Loucy (cell line): Measurements from ENCODE around the gene FUT7.

Source experiments
- H2AFZ ChIP-seq: fragments of 200-600 bp; sonication (generic); 2 replicates; pipeline ENCODE4 v1.6.0; 2016; ENCODE audit warnings: antibody characterized with exemption, mild to moderate bottlenecking, low read length, moderate library complexity
- H3F3A ChIP-seq: fragments of 200-600 bp; 2 replicates; pipeline ENCODE4 v1.6.0; 2016; ENCODE audit warnings: antibody characterized with exemption, low read depth, mild to moderate bottlenecking
- H3K27me3 ChIP-seq: fragments of 200-600 bp; sonication (generic); 2 replicates; pipeline ENCODE4 v1.6.1; 2014; ENCODE audit warnings: low read length, mild to moderate bottlenecking; ENCODE audit not compliant: insufficient read depth, poor library complexity, severe bottlenecking
- H3K36me3 ChIP-seq: fragments of 200-600 bp; sonication (generic); 2 replicates; pipeline ENCODE4 v1.6.1; 2016; ENCODE audit warnings: low read length; ENCODE audit not compliant: insufficient read depth
- H3K4me1 ChIP-seq: fragments of 200-600 bp; sonication (generic); 2 replicates; pipeline ENCODE4 v1.5.1; 2014; ENCODE audit warnings: low read length, mild to moderate bottlenecking; ENCODE audit not compliant: insufficient read depth, poor library complexity, severe bottlenecking
- H3K4me2 ChIP-seq: fragments of 200-600 bp; sonication (generic); 2 replicates; pipeline ENCODE4 v1.6.0; 2014; ENCODE audit warnings: antibody characterized with exemption, low read length, low read depth, mild to moderate bottlenecking; ENCODE audit not compliant: poor library complexity, severe bottlenecking
- H3K4me3 ChIP-seq: fragments of 200-600 bp; sonication (generic); 2 replicates; pipeline ENCODE4 v1.5.1; 2014; ENCODE audit warnings: low read length, mild to moderate bottlenecking, mixed read lengths; ENCODE audit not compliant: poor library complexity, severe bottlenecking
- H3K79me2 ChIP-seq: fragments of 200-600 bp; sonication (generic); 2 replicates; pipeline ENCODE4 v1.6.1; 2014; ENCODE audit warnings: low read length; ENCODE audit not compliant: insufficient read depth
- H3K9ac ChIP-seq: fragments of 200-600 bp; sonication (generic); 2 replicates; pipeline ENCODE4 v1.6.0; 2014; ENCODE audit warnings: mild to moderate bottlenecking, low read depth, low read length, moderate library complexity; ENCODE audit not compliant: poor library complexity, severe bottlenecking
- H3K9me2 ChIP-seq: fragments of 200-600 bp; sonication (generic); replicated peaks from 2 replicates; pipeline ENCODE4 v1.6.1; 2016; ENCODE audit warnings: low read depth, low read length, mixed read lengths
- H3K9me3 ChIP-seq: fragments of 200-600 bp; sonication (generic); 2 replicates; pipeline ENCODE4 v1.6.1; 2014; ENCODE audit warnings: mild to moderate bottlenecking, antibody characterized with exemption, low read length, low read depth; ENCODE audit not compliant: insufficient read depth
- H4K20me1 ChIP-seq: fragments of 200-600 bp; sonication (generic); 2 replicates; pipeline ENCODE4 v1.6.0; 2014; ENCODE audit warnings: antibody characterized with exemption, low read length, mild to moderate bottlenecking; ENCODE audit not compliant: insufficient read depth, poor library complexity, severe bottlenecking
- CTCF ChIP-seq: fragments of 200-600 bp; sonication (generic); conservative IDR thresholded peaks from 2 replicates; pipeline ENCODE4 v1.5.1; 2014; ENCODE audit warnings: mild to moderate bottlenecking, antibody characterized with exemption, low read length
- EZH2phosphoT487 ChIP-seq: fragments of 200-600 bp; IDR thresholded peaks from 2 replicates; pipeline ENCODE4 v1.6.1; 2018; ENCODE audit warnings: antibody characterized with exemption, mild to moderate bottlenecking, moderate library complexity, borderline replicate concordance

The FUT7 gene

GRCh38 chr9:137026384-137026783 lies 5.5 kb downstream of the FUT7 start:
- Histone ChIP-seq H3K9ac (peak overlapping the region; percentile 66), H3F3A (peaks cover 7% of the 10 kb centered on the region; the same call in 1 of the 2 replicates), H4K20me1 (peaks cover 8% of the 10 kb centered on the region), H2AFZ (no peak overlapping the region), H3K9me2 (no peaks in the 10 kb centered on the region), H3K9me3 (no peaks in the 10 kb centered on the region), H3K4me2 (peak overlapping the region; percentile 84), H3K79me2 (peaks cover 5% of the 10 kb centered on the region; the same call in 1 of the 2 replicates), H3K4me1 (peaks cover 39% of the 10 kb centered on the region), H3K4me3 (no peak overlapping the region), H3K27me3 (no peaks in the 10 kb centered on the region), H3K36me3 (no peaks in the 10 kb centered on the region)
- TF ChIP-seq EZH2phosphoT487 (no peak), CTCF (no peak)

GRCh38 chr9:137025517-137025966 lies 6.3 kb downstream of the FUT7 start:
- no peaks in the 10 kb centered on the region for H3K36me3 ChIP-seq
- H3K27me3 ChIP-seq, result no peaks in the 10 kb centered on the region
- H3K4me3 ChIP-seq, result no peak overlapping the region
- H3K4me2 ChIP-seq, result peak overlapping the region; percentile 84
- no peak for TF ChIP-seq CTCF
- peaks cover 9% of the 10 kb centered on the region for H4K20me1 ChIP-seq
- peaks cover 31% of the 10 kb centered on the region for H3K4me1 ChIP-seq
- no peak overlapping the region for H3K9ac ChIP-seq
- no peaks in the 10 kb centered on the region for H3K9me3 ChIP-seq
- H3K9me2 ChIP-seq, result no peaks in the 10 kb centered on the region
- peaks cover 5% of the 10 kb centered on the region; the same call in 1 of the 2 replicates for H3K79me2 ChIP-seq
- H2AFZ ChIP-seq, result no peak overlapping the region
- H3F3A ChIP-seq, result peaks cover 4% of the 10 kb centered on the region; the same call in 1 of the 2 replicates

GRCh38 chr9:137023583-137023991 lies 8.3 kb downstream of the FUT7 start:
- H3K9me3 ChIP-seq, result no peaks in the 10 kb centered on the region
- H3K9me2 ChIP-seq, result no peaks in the 10 kb centered on the region
- TF ChIP-seq CTCF, result no peak
- no peak for TF ChIP-seq EZH2phosphoT487
- H3K27me3 ChIP-seq, result no peaks in the 10 kb centered on the region
- peaks cover 5% of the 10 kb centered on the region; the same call in 1 of the 2 replicates for H3K79me2 ChIP-seq
- no peaks in the 10 kb centered on the region; the same call in 1 of the 2 replicates for H3F3A ChIP-seq
- H3K4me1 ChIP-seq, result peaks cover 15% of the 10 kb centered on the region
- no peak overlapping the region for H3K9ac ChIP-seq
- H3K4me2 ChIP-seq, result no peak overlapping the region
- no peaks in the 10 kb centered on the region for H3K36me3 ChIP-seq
- H2AFZ ChIP-seq, result no peak overlapping the region
- peaks cover 9% of the 10 kb centered on the region for H4K20me1 ChIP-seq
- H3K4me3 ChIP-seq, result no peak overlapping the region
